LNCAP (cell line): ENCODE results near the gene SP3.

ENCODE experiments used
- TF ChIP-seq, protein P1 (sequence below): fragments of 450-650 bp; IDR thresholded peaks from 2 replicates; pipeline ENCODE4 v1.5.1; 2017; ENCODE audit warnings: mild to moderate bottlenecking

Gene SP3

DNA sequence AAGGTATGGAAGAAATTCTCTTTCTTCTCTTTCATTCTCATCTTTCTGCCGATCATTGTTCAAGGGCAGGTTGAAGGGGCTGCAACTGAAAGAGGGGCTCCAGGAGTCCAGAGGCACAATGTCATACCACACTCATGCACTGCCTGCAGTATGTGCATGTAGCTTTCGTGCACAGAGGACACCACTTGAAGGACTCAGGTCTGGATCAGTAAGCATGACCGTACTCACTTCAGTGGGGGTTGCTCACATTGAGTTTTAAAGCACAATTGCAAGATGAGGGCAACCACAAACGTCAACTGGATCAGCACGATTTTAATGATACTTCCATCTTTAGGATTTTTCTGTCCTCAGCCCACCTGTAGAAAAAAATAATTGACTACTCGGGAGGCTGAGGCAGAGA, 84.6 kb downstream of the SP3 start:
- TF ChIP-seq, protein P1, sequence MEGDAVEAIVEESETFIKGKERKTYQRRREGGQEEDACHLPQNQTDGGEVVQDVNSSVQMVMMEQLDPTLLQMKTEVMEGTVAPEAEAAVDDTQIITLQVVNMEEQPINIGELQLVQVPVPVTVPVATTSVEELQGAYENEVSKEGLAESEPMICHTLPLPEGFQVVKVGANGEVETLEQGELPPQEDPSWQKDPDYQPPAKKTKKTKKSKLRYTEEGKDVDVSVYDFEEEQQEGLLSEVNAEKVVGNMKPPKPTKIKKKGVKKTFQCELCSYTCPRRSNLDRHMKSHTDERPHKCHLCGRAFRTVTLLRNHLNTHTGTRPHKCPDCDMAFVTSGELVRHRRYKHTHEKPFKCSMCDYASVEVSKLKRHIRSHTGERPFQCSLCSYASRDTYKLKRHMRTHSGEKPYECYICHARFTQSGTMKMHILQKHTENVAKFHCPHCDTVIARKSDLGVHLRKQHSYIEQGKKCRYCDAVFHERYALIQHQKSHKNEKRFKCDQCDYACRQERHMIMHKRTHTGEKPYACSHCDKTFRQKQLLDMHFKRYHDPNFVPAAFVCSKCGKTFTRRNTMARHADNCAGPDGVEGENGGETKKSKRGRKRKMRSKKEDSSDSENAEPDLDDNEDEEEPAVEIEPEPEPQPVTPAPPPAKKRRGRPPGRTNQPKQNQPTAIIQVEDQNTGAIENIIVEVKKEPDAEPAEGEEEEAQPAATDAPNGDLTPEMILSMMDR = no peak

DNA sequence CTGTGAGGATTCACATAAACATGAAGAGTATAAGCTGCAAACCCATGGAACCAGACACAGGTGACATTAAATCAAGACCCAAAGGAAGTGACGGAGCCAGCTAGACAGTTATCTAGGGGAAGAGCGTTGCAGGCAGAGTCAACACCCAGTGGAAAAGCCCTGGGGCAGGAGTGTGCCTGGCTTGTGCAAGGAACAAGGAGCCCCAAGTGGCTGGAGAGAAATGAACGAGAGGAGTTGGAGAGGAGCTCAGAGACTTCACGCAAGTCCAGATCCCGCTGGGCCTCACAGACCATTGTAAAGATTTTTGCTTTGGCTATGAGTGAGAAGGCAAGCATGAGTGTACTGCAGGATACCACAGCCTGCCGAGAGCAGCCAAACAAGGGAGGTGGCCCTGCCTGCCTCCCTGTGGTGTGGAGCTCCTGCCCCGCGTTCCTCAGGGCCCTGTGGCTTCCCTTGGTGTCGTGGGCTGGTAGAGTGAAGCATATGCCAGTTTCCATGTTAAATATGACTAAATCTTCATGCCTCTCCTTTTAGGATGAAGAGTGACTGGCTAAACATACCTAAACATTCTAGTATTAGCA, 88.2 kb downstream of the SP3 start:
- TF ChIP-seq, protein P1 = no peak

DNA sequence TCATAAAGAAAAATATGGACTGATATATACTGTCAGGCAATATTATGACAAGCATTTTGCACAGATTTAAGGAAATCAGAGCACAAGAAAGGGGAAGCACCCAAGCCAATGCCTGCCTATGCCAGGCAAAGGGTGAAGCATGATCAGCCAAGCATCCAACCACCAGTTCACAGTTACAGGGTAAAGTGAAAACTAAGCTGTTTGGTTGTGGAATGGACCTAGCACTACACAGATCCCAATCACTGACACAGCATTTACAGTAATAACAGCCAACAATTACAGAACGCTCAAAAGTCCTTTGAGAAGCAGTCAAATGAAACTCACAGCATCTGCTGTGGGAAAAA, 90.3 kb downstream of the SP3 start:
- TF ChIP-seq, protein P1 = no peak

DNA sequence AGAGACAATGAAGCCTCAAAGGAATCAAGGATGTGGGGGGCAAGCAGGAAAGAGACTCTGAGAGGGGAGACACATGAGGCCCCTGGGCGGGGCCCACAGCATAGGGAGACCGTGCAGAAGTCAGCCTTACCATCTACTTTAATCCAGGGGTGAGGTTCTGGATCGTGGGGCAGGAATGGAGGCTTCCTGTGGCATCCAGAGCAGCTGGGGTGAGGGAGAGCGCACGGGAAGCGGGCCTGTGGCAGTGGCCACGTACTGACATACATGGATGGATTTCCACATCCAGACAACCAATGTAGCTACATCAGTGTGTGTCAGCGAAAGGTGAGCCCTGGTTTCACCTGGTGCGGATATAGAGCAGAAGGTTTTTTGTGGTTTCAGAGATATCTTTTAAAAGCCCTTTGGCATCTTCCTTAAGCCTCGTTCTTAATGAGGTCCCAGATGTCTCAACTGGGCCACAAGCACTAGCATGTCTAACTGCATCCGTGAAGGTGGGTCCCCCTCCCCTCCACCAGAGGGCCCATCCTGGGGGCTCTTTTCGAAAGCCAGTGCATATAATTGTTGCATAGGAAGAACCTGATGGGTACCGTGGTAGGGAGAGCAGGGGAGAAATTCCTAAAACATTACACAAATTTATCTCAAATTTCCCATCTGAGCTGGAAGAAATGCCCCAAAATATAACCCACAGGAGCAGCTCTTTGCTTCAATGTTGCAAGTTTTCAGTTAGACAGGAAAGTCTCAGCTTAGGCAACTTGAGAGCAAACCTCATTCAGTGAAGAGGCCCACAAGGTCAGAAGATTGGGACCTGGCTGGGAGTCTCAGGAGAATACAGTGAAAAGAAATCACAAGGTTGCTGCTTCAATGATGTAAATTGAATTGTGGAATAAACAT, 90.9 kb downstream of the SP3 start:
- TF ChIP-seq, protein P1 = no peak

DNA sequence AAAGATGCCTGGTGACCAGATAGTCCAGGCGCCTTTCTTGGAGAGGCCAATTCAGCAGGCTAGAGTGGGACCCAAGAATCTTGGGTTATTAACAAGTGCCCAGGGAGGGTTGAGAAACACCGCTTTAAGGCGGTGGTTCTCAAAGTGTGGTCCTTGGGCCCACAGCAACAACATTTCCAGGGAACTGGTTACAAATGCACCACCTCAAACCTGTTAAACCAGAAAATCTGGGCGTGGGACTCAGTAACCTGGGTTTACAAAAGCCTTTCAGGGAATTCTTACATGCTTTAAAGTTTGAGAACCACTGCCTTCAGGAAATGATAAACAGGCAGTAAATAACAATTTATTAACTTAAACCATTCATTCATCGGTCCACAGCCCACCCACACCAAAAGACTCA, 92.5 kb downstream of the SP3 start:
- TF ChIP-seq, protein P1 = no peak

- TF ChIP-seq, protein P1 = no peak
These were observed 95.6 kb downstream of the SP3 start for GRCh38 chr2:173869244-173870229.

- TF ChIP-seq, protein P1 = no peak
These were observed 96.8 kb downstream of the SP3 start for GRCh38 chr2:173868406-173868805.
